GM11168 (cell line): ENCODE measurements around the gene PIGQ.
"Not testable (repeated sequence)": the region's sequence is repeated elsewhere in the genome, so short reads cannot be mapped to it uniquely, and the experiment has no call there.

Experiments
- in situ Hi-C: fragments of 300-500 bp; cut with MboI; formaldehyde crosslinking; loops from one replicate; pipeline ENCODE4 v1.12.0; 2022; ENCODE audit warnings: low sequenced_read_pairs; ENCODE audit not compliant: unreplicated experiment

PIGQ gene

DNA sequence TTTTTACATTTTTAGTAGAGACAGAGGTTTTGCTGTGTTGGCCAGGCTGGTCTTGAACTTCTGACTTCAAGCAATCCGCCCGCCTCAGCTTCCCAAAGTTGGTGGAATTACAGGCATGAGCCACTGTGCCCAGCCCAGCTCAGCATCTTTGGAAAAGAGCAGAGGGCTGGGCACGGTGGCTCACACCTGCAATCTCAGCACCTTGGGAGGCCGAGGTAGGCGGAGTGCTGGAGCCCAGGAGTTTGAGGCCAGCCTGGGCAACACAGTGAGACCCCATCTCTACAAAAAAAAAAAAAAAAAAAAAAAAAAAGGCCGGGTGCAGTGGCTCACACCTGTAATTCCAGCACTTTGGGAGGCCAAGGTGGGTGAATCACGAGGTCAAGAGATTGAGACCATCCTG lies 27.9 kb downstream of the PIGQ start:
- in situ Hi-C loops: not testable (repeated sequence)

DNA sequence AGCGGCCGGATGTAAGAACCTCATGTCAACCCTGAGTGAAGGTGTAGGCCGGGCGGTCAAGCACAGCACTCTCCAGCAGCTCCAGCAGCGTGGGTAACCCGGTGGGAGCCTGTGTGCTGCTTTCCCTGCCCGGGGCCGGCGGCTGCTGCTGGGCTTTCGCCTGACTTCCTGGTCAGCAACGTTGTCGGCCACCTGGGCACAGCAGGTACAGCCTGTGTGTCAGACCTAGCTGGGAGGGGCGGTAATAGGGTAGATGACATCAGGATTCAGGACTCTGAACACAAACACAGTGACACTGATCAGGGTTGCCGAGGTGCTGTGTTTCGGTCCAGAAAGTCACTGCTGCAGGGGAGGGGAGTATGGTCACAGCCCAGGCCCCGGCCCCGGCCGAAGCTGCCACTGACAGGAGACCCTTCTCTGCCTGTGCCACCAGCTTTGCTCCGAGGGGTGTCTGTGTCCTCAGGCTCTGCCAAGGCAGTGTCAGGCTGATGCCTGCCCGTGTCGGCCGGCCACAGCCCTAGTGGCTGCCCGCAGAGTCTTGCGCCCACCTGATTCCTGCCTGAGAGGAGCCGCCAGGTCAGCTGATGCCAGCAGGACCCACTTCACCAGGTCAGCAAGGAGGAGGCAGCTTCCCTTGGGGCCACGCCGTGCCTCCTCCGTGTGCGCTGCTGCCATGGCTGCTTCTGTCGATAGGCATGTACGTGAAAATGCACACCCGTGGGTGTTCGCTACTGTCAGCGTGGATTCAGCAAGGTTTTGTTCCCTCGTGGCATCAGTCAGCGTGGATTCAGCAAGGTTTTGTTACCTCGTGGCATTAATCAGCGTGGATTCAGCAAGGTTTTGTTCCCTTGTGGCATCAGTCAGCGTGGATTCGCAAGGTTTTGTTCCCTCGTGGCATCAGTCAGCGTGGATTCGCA lies 29.3 kb downstream of the PIGQ start:
- in situ Hi-C loops: no loop called here

DNA sequence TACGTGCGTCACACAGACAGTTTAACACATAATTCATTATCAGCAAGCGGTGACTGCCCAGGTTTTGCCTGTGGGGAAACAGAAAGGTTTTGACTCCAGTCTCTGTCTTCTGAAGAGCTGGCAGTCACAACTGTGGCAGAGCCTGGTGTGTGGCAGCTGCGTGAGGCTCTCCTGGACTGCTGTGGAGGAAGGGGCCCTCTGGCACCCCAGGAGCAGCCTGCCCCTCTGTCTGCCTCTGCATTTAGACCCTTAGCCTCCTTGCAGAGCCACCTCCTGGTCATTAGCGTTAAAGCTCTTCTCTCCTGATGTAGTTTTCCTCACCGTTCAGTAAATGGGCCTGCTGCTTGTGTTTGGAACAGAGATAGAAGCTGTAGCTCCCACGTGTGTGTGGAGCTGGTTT lies 31.0 kb downstream of the PIGQ start:
- in situ Hi-C loops: no loop called here

- in situ Hi-C loops: no loop called here
Observed at GRCh38 chr16:603933-604332, 34.2 kb downstream of the PIGQ start.

DNA sequence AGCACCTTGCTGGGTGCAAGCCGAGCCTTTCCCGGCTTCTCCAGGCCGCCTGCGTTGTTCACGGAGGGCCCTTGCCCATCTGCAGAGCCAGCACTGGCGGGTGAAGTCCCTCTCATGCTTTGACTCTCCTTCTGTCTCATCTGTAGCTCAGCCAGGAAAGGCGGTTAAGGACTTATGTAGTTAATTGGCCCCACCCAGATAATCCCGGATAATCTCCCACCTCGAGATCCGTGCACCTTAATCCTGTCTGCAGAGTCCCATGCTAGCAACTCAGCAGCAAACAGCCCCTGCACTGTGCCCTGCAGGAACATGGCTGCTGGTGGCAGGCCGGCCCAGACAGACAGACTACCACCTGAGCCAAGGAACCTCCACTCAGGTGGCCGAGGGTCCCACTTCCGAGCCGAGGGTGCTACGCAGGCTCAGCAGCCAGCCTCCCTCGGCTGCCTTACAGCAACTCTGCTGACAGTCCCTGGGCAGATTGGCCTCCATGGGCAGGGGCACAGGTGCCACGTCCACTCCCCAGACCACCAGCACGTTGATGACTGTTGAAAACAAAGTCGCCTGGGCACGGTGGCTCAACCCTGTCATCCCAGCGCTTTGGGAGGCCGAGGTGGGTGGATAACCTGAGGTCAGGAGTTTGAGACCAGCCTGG lies 37.0 kb downstream of the PIGQ start:
- in situ Hi-C loops: no loop called here

- in situ Hi-C loops: no loop called here
Observed at GRCh38 chr16:608019-608418, 38.3 kb downstream of the PIGQ start.

GRCh38 chr16:609316-609715 lies 39.5 kb downstream of the PIGQ start:
- in situ Hi-C loops: no loop called here

GRCh38 chr16:609984-610383 lies 40.2 kb downstream of the PIGQ start:
- in situ Hi-C loops: no loop called here

- in situ Hi-C loops: no loop called here
Observed at GRCh38 chr16:610513-611381, 41.0 kb downstream of the PIGQ start.

DNA sequence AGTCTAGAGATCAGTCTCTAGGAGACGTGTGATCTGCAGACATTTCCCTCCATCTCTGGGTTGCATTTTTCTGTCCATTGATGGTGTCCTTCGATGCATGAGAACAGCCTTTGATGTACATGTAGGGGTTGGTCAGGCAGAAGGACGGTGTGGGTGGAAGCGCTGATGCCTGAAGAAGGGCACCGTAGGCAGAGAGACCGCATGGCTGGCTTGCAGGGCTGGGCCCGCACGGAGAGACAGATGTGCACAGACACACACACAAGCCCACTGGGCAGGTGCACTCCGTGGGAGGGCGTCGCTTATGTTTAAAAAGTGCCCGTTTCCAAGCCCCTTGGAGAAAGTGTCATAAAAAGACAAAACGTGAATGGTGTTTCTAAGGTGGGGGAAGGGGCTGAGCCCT lies 45.4 kb downstream of the PIGQ start:
- in situ Hi-C loops: no loop called here

GRCh38 chr16:616733-617586 lies 47.2 kb downstream of the PIGQ start:
- in situ Hi-C loops: no loop called here

DNA sequence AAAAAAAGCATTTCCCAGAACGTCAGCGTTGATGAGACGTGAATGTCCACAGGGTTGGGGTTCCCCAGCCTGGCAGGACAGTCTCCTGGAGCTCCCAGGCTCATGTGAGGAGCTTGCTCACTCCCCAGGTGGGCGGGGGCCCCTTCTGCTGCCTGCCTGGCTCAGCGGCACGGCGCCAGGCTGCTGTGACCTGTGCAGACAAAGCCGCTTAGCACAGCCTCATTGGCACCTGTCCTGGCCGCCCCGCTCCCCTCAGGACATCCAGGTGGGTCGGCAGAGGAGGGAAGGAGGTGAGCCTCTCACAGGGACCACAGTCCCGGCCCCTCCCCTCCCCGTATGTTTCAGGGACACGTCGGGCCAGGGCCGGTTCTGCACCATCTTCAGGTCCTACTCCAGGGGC lies 48.1 kb downstream of the PIGQ start:
- in situ Hi-C loops: no loop called here

GRCh38 chr16:619476-620100 lies 49.8 kb downstream of the PIGQ start:
- in situ Hi-C loops: no loop called here

DNA sequence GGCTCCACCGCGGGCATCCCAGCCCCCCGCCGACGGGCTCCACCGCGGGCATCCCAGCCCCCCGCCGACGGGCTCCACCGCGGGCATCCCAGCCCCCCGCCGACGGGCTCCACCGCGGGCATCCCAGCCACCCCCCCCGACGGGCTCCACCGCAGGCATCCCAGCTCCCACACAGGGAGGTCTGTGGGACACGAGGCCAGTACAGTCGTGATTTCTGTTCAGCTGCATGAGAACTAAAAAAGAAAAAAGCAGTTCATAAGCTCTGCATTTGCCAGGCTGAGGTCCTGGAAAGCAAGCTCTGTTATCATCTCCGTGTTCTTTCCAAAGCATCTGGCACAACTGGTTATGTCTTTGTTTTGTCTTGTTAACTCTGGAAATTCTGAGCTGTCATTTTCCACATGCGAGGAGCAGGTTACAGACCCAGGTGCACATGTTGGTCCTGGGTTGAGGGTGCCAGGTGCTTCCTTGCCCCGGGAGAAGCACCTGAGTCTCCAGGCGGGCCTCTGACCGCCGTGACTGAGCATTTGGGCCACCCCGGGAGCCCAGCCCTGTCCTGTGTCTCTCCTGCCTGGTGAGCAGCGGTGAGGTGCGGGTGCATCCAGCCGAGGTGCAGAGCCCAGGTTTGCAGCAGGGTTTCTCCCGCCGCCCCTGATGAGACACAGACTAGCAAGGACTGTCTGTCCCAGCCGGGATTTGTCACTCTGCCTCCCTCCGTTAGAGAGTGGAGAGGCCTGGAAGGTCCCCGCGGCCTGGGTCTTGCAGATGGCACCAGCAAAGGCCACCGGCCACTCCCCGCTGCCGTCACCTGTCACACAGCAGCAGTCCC lies 51.1 kb downstream of the PIGQ start:
- in situ Hi-C loops: no loop called here

GRCh38 chr16:621526-622105 lies 51.8 kb downstream of the PIGQ start:
- in situ Hi-C loops: no loop called here

- in situ Hi-C loops: no loop called here
Observed at GRCh38 chr16:622920-623280, 53.1 kb downstream of the PIGQ start.

DNA sequence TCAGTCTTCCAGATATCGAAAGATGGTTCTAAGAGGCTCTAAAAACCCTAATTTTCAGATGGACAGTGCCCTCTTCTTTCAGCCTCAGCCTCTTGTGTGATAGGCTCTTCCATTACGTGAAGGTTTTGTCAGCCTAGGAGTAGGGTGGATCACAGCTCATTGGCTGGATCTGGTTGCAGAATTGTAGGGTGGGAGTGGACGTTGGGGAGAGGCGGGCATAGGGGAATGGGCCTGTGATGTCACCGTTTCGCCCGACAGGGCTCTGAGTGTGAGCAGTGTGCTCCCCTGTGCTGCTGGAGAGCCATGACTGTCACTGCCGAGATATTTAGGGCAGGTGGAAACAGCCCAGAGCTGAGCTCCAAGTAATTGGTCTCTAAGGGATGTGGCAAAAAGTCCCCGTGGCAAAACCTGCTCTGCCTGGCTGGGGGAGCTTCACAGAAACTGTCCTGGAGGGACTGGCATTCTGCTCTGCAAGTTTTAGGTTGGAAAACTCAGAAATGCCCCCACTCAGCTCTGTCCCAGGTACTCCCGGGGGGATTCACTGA lies 54.8 kb downstream of the PIGQ start:
- in situ Hi-C loops: no loop called here
